ENCODE data around the gene LMO4. TPM values are rescaled to one million over a fixed set of nuclear protein-coding genes. Genes with fewer than 3 reads are reported as not detected.

Gene LMO4
- total and polyA plus RNA-seq, 2 experiments from 2014 or later: 35.6 to 96.2 TPM

DNA sequence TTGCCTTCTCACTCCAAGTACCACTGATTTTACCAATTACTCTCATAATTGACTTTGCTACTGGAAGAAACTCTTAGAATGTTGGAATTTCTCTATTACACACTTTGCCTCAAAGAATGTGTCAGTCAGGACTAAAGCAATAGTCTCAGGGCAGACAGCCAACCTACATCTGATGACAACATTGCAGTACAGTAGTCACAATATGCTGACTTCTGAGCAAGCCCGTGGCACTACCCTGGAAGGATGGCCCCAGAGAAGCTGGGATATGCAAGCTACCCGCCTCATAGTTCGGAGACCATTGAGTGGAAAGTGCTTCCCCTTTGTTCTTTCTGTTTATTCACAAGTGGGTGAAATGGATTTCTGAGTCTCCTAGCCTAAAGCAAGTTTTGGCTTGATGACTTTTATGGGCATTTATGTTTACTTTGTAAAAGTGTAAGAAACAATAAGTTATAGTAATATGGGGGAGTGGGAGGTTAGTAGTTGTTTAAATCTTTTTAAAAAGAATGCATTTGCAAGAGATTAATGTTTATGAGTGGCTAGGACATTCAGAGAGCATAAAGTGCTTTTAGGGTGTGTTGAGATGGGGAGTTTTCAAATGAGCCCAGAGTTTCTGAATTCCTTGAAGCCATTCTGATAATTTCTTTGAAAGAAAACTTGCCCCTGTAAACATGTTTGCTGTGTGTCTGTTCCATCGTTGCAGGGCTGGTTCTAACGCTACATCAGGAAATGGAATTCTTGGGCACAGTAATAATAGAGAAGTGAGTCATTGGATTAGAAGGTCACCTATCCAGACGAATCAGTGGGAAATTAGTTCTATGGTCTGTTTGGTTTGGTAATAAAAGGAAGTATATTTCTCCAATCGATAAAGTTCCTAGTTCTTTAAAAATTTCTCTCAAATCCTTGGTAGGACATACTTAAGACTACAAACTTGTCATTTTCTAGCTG, 63.8 kb downstream of the LMO4 start:
- no peaks in the 10 kb centered on the region for H3K27me3 ChIP-seq (ENCODE audit: insufficient read depth)
- no peaks in the 10 kb centered on the region for H3K36me3 ChIP-seq (ENCODE audit: insufficient read depth)
- H3K4me1 Mint-ChIP-seq: no peaks in the 10 kb centered on the region
- H3K4me2 ChIP-seq: no peak overlapping the region
- H3K27me3 Mint-ChIP-seq (ENCODE audit: insufficient read depth, low read depth, poor library complexity): no peaks in the 10 kb centered on the region
- ATAC-seq (no peak), DNase-seq (ENCODE audit: low spot score) (no peak)
- H3K4me3 Mint-ChIP-seq: no peak overlapping the region
- no peaks in the 10 kb centered on the region for H3K4me1 ChIP-seq (ENCODE audit: insufficient read depth)
- no peaks in the 10 kb centered on the region; the same call in 2 of the 3 replicates for H3K36me3 Mint-ChIP-seq (ENCODE audit: low read depth)
- no peaks in the 10 kb centered on the region for H4K20me1 ChIP-seq (replicated peaks; ENCODE audit: insufficient read depth)
- H3K79me2 ChIP-seq (replicated peaks; ENCODE audit: insufficient read depth): no peaks in the 10 kb centered on the region
- 0 out of 2 replicates have a peak overlapping the region, but pooled peaks have one; percentile 4 for H2AFZ ChIP-seq
- no peak overlapping the region for H3K4me3 ChIP-seq
- TF ChIP-seq, protein P1, sequence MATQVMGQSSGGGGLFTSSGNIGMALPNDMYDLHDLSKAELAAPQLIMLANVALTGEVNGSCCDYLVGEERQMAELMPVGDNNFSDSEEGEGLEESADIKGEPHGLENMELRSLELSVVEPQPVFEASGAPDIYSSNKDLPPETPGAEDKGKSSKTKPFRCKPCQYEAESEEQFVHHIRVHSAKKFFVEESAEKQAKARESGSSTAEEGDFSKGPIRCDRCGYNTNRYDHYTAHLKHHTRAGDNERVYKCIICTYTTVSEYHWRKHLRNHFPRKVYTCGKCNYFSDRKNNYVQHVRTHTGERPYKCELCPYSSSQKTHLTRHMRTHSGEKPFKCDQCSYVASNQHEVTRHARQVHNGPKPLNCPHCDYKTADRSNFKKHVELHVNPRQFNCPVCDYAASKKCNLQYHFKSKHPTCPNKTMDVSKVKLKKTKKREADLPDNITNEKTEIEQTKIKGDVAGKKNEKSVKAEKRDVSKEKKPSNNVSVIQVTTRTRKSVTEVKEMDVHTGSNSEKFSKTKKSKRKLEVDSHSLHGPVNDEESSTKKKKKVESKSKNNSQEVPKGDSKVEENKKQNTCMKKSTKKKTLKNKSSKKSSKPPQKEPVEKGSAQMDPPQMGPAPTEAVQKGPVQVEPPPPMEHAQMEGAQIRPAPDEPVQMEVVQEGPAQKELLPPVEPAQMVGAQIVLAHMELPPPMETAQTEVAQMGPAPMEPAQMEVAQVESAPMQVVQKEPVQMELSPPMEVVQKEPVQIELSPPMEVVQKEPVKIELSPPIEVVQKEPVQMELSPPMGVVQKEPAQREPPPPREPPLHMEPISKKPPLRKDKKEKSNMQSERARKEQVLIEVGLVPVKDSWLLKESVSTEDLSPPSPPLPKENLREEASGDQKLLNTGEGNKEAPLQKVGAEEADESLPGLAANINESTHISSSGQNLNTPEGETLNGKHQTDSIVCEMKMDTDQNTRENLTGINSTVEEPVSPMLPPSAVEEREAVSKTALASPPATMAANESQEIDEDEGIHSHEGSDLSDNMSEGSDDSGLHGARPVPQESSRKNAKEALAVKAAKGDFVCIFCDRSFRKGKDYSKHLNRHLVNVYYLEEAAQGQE (IDR thresholded peaks at IDR 0.05; ENCODE audit: unreplicated experiment): no peak
- TF ChIP-seq, protein P2, sequence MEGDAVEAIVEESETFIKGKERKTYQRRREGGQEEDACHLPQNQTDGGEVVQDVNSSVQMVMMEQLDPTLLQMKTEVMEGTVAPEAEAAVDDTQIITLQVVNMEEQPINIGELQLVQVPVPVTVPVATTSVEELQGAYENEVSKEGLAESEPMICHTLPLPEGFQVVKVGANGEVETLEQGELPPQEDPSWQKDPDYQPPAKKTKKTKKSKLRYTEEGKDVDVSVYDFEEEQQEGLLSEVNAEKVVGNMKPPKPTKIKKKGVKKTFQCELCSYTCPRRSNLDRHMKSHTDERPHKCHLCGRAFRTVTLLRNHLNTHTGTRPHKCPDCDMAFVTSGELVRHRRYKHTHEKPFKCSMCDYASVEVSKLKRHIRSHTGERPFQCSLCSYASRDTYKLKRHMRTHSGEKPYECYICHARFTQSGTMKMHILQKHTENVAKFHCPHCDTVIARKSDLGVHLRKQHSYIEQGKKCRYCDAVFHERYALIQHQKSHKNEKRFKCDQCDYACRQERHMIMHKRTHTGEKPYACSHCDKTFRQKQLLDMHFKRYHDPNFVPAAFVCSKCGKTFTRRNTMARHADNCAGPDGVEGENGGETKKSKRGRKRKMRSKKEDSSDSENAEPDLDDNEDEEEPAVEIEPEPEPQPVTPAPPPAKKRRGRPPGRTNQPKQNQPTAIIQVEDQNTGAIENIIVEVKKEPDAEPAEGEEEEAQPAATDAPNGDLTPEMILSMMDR (conservative IDR thresholded peaks at IDR 0.05; ENCODE audit: low read depth in 2 of 2): no peak
- no peak for TF ChIP-seq EZH2phosphoT487 (IDR thresholded peaks at IDR 0.05; ENCODE audit: unreplicated experiment)
- TF ChIP-seq, protein P3, sequence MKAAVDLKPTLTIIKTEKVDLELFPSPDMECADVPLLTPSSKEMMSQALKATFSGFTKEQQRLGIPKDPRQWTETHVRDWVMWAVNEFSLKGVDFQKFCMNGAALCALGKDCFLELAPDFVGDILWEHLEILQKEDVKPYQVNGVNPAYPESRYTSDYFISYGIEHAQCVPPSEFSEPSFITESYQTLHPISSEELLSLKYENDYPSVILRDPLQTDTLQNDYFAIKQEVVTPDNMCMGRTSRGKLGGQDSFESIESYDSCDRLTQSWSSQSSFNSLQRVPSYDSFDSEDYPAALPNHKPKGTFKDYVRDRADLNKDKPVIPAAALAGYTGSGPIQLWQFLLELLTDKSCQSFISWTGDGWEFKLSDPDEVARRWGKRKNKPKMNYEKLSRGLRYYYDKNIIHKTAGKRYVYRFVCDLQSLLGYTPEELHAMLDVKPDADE (IDR thresholded peaks at IDR 0.05): no peak
- TF ChIP-seq, protein P4, sequence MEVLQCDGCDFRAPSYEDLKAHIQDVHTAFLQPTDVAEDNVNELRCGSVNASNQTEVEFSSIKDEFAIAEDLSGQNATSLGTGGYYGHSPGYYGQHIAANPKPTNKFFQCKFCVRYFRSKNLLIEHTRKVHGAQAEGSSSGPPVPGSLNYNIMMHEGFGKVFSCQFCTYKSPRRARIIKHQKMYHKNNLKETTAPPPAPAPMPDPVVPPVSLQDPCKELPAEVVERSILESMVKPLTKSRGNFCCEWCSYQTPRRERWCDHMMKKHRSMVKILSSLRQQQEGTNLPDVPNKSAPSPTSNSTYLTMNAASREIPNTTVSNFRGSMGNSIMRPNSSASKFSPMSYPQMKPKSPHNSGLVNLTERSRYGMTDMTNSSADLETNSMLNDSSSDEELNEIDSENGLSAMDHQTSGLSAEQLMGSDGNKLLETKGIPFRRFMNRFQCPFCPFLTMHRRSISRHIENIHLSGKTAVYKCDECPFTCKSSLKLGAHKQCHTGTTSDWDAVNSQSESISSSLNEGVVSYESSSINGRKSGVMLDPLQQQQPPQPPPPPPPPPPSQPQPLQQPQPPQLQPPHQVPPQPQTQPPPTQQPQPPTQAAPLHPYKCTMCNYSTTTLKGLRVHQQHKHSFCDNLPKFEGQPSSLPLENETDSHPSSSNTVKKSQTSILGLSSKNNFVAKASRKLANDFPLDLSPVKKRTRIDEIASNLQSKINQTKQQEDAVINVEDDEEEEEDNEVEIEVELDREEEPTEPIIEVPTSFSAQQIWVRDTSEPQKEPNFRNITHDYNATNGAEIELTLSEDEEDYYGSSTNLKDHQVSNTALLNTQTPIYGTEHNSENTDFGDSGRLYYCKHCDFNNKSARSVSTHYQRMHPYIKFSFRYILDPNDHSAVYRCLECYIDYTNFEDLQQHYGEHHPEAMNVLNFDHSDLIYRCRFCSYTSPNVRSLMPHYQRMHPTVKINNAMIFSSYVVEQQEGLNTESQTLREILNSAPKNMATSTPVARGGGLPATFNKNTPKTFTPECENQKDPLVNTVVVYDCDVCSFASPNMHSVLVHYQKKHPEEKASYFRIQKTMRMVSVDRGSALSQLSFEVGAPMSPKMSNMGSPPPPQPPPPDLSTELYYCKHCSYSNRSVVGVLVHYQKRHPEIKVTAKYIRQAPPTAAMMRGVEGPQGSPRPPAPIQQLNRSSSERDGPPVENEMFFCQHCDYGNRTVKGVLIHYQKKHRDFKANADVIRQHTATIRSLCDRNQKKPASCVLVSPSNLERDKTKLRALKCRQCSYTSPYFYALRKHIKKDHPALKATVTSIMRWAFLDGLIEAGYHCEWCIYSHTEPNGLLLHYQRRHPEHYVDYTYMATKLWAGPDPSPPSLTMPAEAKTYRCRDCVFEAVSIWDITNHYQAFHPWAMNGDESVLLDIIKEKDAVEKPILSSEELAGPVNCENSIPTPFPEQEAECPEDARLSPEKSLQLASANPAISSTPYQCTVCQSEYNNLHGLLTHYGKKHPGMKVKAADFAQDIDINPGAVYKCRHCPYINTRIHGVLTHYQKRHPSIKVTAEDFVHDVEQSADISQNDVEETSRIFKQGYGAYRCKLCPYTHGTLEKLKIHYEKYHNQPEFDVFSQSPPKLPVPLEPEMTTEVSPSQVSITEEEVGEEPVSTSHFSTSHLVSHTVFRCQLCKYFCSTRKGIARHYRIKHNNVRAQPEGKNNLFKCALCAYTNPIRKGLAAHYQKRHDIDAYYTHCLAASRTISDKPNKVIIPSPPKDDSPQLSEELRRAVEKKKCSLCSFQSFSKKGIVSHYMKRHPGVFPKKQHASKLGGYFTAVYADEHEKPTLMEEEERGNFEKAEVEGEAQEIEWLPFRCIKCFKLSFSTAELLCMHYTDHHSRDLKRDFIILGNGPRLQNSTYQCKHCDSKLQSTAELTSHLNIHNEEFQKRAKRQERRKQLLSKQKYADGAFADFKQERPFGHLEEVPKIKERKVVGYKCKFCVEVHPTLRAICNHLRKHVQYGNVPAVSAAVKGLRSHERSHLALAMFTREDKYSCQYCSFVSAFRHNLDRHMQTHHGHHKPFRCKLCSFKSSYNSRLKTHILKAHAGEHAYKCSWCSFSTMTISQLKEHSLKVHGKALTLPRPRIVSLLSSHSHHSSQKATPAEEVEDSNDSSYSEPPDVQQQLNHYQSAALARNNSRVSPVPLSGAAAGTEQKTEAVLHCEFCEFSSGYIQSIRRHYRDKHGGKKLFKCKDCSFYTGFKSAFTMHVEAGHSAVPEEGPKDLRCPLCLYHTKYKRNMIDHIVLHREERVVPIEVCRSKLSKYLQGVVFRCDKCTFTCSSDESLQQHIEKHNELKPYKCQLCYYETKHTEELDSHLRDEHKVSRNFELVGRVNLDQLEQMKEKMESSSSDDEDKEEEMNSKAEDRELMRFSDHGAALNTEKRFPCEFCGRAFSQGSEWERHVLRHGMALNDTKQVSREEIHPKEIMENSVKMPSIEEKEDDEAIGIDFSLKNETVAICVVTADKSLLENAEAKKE (CRISPR knock-in tag; IDR thresholded peaks at IDR 0.05): no peak
- no peak for TF ChIP-seq CREB1 (CRISPR knock-in tag; IDR thresholded peaks at IDR 0.05; ENCODE audit: low read depth)
- no peak for TF ChIP-seq NANOG (IDR thresholded peaks at IDR 0.05; ENCODE audit: borderline replicate concordance)
- TF ChIP-seq EZH2 (IDR thresholded peaks at IDR 0.05; ENCODE audit: low read depth, unreplicated experiment): no peak
- no peak for TF ChIP-seq JUNB (IDR thresholded peaks at IDR 0.05; ENCODE audit: unreplicated experiment)
- H3K9me3 Mint-ChIP-seq: no peaks in the 10 kb centered on the region; the same call in 2 of the 3 replicates
- H3K27ac ChIP-seq (ENCODE audit: low read depth): no peak overlapping the region
- H3F3A ChIP-seq (replicated peaks; ENCODE audit: low read depth): no peaks in the 10 kb centered on the region
- H3K9me2 ChIP-seq (ENCODE audit: insufficient read depth): 0 out of 2 replicates have a peak, but pooled peaks cover 5% of the 10 kb centered on the region
- H3K27ac Mint-ChIP-seq: no peak overlapping the region

Measured in GM23338 (cell line).